ENCODE results near the gene C19orf18. TPM values are rescaled to one million over a fixed set of nuclear protein-coding genes. Genes with fewer than 3 reads are reported as not detected.
A peak's percentile ranks its signal among the peaks of the same experiment; 100 is the strongest.
"Not testable (repeated sequence)": the region's sequence is repeated elsewhere in the genome, so short reads cannot be mapped to it uniquely, and the experiment has no call there.

C19orf18 gene
- total RNA-seq, 2 donors from 2014 or later, result 0.87 TPM; not detected in 1

DNA sequence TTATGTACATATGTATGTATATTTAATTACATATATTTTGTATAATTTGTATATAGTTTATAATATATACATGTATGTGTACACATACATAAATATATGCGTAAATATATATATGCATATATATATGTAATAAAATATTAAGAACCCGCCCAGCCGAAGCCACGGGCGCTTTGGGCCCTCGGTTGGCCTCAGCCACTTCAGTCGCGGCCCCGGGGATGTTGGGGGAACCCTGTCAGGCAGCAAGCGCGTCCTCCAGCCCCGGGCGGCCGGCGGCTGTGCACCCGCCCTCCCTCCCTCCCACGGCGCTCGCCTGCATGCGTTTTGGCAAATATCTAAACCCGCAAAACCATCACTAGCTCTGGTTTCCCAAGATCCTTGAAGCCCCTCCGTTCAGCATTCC is 36.2 kb upstream of the C19orf18 start:
- Histone ChIP-seq H3K9me3 (no peaks in the 10 kb centered on the region), H3K27me3 (replicated peaks; ENCODE audit: insufficient read depth) (no peaks in the 10 kb centered on the region), H3K27ac (no peak overlapping the region), H3K4me1 (replicated peaks) (no peaks in the 10 kb centered on the region), H3K36me3 (no peaks in the 10 kb centered on the region), H3K4me3 (no peak overlapping the region)
- 57% methylated on average over 22 of the region's 22 CpGs for WGBS
- DNase-seq (ENCODE audit: low spot score), result no peak
- TF ChIP-seq CTCF (IDR thresholded peaks at IDR 0.05) (no peak), POLR2A (IDR thresholded peaks at IDR 0.05) (no peak), POLR2AphosphoS5 (IDR thresholded peaks at IDR 0.05) (no peak)
- intact Hi-C loops (cut with DNase I), result no loop called here

GRCh38 chr19:58009666-58010301 is 35.5 kb upstream of the C19orf18 start:
- DNase-seq (ENCODE audit: low spot score), result peak; percentile 90
- no peaks in the 10 kb centered on the region for H3K36me3 ChIP-seq
- WGBS, result 8% methylated on average over 32 of the region's 41 CpGs
- no peaks in the 10 kb centered on the region for H3K4me1 ChIP-seq (replicated peaks)
- peak overlapping the region; percentile 36 to 77 for H3K27ac ChIP-seq
- intact Hi-C loops (cut with DNase I), result no loop called here
- H3K4me3 ChIP-seq, result peak overlapping the region; percentile 11 to 36
- H3K9me3 ChIP-seq, result no peaks in the 10 kb centered on the region
- TF ChIP-seq POLR2A (IDR thresholded peaks at IDR 0.05) (peak; percentile 27), POLR2AphosphoS5 (IDR thresholded peaks at IDR 0.05) (peak; percentile 88), CTCF (IDR thresholded peaks at IDR 0.05) (peak in 1 of 4 experiments; percentile 8)
- no peaks in the 10 kb centered on the region for H3K27me3 ChIP-seq (replicated peaks; ENCODE audit: insufficient read depth)

DNA sequence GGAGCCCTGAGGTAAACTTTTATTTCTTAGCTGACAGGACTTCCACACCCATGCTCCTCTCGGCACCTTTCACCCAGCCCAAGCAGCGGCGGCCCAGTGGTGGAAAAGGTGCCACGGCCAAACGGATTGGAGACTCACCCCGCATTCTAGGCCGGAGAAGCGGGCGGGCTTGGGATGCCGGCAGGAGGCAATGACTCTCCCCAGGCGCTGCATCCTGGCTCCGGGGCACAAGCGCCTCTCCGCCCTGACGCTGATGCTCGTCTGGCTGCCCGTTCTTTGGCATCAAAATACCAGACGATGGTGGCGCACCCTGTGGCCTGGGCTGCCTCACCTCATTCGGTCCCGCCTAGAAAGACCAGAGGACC is 34.9 kb upstream of the C19orf18 start:
- peak overlapping the region; percentile 36 to 77 for H3K27ac ChIP-seq
- TF ChIP-seq POLR2A (IDR thresholded peaks at IDR 0.05), result no peak
- no peak for TF ChIP-seq POLR2AphosphoS5 (IDR thresholded peaks at IDR 0.05)
- no peak for TF ChIP-seq CTCF (IDR thresholded peaks at IDR 0.05)
- H3K4me3 ChIP-seq, result peak overlapping the region in 1 of 2 donors; percentile 36
- no peaks in the 10 kb centered on the region for H3K9me3 ChIP-seq
- WGBS, result 6% methylated on average over 21 of the region's 21 CpGs
- DNase-seq (ENCODE audit: low spot score), result no peak
- no peaks in the 10 kb centered on the region for H3K36me3 ChIP-seq
- no peaks in the 10 kb centered on the region for H3K27me3 ChIP-seq (replicated peaks; ENCODE audit: insufficient read depth)
- no peaks in the 10 kb centered on the region for H3K4me1 ChIP-seq (replicated peaks)
- intact Hi-C loops (cut with DNase I), result no loop called here

GRCh38 chr19:58008877-58009276 is 34.5 kb upstream of the C19orf18 start:
- H3K27me3 ChIP-seq (replicated peaks; ENCODE audit: insufficient read depth); intact Hi-C loops (cut with DNase I); DNase-seq (ENCODE audit: low spot score); H3K36me3 ChIP-seq; H3K9me3 ChIP-seq; H3K4me1 ChIP-seq (replicated peaks): not testable (repeated sequence)
- peak overlapping the region in 1 of 2 donors; percentile 77 for H3K27ac ChIP-seq
- H3K4me3 ChIP-seq, result peak overlapping the region in 1 of 2 donors; percentile 36
- WGBS, result 36% methylated on average over 10 of the region's 10 CpGs

- Histone ChIP-seq H3K9me3 (no peaks in the 10 kb centered on the region), H3K4me1 (replicated peaks) (no peaks in the 10 kb centered on the region), H3K36me3 (no peaks in the 10 kb centered on the region), H3K27me3 (replicated peaks; ENCODE audit: insufficient read depth) (no peaks in the 10 kb centered on the region), H3K4me3 (no peak overlapping the region), H3K27ac (no peak overlapping the region)
- no peak for DNase-seq (ENCODE audit: low spot score)
- WGBS, result 100% methylated on average over 1 of the region's 1 CpG
- intact Hi-C loops (cut with DNase I), result no loop called here
- TF ChIP-seq POLR2AphosphoS5 (IDR thresholded peaks at IDR 0.05) (no peak), POLR2A (IDR thresholded peaks at IDR 0.05) (no peak), CTCF (IDR thresholded peaks at IDR 0.05) (no peak)
Observed at GRCh38 chr19:58007285-58007684, 33.0 kb upstream of the C19orf18 start.
